Chondrocyte (in vitro differentiated cells): ENCODE measurements around the gene PLXNA4. TPM values are rescaled to one million over a fixed set of nuclear protein-coding genes. Genes with fewer than 3 reads are reported as not detected.

Experiments
- DNase-seq: peaks from one replicate; pipeline ENCODE4 v3.0.0; 2021; ENCODE audit warnings: mixed read lengths, low spot score
- H3K27ac Mint-ChIP-seq: one replicate; pipeline ENCODE4 v1.8.0; 2021; ENCODE audit warnings: mild to moderate bottlenecking, moderate library complexity, mixed read lengths; ENCODE audit not compliant: unreplicated experiment
- H3K27me3 Mint-ChIP-seq: 2 replicates; pipeline ENCODE4 v1.8.0; 2021; ENCODE audit warnings: low read depth, mixed read lengths
- H3K36me3 Mint-ChIP-seq: 2 replicates; pipeline ENCODE4 v1.8.0; 2021; ENCODE audit warnings: low read depth, mixed read lengths
- H3K4me1 Mint-ChIP-seq: 2 replicates; pipeline ENCODE4 v1.8.0; 2021; ENCODE audit warnings: low read depth, mild to moderate bottlenecking, mixed read lengths
- H3K4me3 Mint-ChIP-seq: one replicate; pipeline ENCODE4 v1.8.0; 2021; ENCODE audit warnings: mild to moderate bottlenecking, moderate library complexity, mixed read lengths; ENCODE audit not compliant: unreplicated experiment
- H3K9me3 Mint-ChIP-seq: 2 replicates; pipeline ENCODE4 v1.8.0; 2021; ENCODE audit warnings: low read depth, mixed read lengths
- CTCF ChIP-seq: fragments of 200-600 bp; sonication (generic); IDR thresholded peaks from 2 replicates; pipeline ENCODE4 v1.5.0; 2021; ENCODE audit warnings: antibody characterized with exemption, mild to moderate bottlenecking, moderate library complexity
- total RNA-seq: library from RNA; stranded (reverse); gene quantifications from 3 replicates; pipeline ENCODE4 v1.2.1, GENCODE V29; 2021

The PLXNA4 gene
- total RNA-seq, 1 donor from 2014 or later, result 11.3 TPM

GRCh38 chr7:132590162-132590561, 13.9 kb upstream of the PLXNA4 start:
- no peak overlapping the region for H3K4me3 Mint-ChIP-seq
- H3K9me3 Mint-ChIP-seq, result peaks cover 3% of the 10 kb centered on the region
- H3K27ac Mint-ChIP-seq, result no peak overlapping the region
- H3K27me3 Mint-ChIP-seq, result peaks cover 36% of the 10 kb centered on the region
- H3K4me1 Mint-ChIP-seq, result no peaks in the 10 kb centered on the region
- no peak for DNase-seq
- H3K36me3 Mint-ChIP-seq, result no peaks in the 10 kb centered on the region
- TF ChIP-seq CTCF, result no peak

- Mint-ChIP-seq H3K36me3 (no peaks in the 10 kb centered on the region), H3K27ac (no peak overlapping the region), H3K4me1 (no peaks in the 10 kb centered on the region), H3K9me3 (peaks cover 3% of the 10 kb centered on the region), H3K4me3 (no peak overlapping the region), H3K27me3 (peaks cover 38% of the 10 kb centered on the region)
- DNase-seq, result no peak
- TF ChIP-seq CTCF, result no peak
Measured at GRCh38 chr7:132588596-132588995, 12.3 kb upstream of the PLXNA4 start.

DNA sequence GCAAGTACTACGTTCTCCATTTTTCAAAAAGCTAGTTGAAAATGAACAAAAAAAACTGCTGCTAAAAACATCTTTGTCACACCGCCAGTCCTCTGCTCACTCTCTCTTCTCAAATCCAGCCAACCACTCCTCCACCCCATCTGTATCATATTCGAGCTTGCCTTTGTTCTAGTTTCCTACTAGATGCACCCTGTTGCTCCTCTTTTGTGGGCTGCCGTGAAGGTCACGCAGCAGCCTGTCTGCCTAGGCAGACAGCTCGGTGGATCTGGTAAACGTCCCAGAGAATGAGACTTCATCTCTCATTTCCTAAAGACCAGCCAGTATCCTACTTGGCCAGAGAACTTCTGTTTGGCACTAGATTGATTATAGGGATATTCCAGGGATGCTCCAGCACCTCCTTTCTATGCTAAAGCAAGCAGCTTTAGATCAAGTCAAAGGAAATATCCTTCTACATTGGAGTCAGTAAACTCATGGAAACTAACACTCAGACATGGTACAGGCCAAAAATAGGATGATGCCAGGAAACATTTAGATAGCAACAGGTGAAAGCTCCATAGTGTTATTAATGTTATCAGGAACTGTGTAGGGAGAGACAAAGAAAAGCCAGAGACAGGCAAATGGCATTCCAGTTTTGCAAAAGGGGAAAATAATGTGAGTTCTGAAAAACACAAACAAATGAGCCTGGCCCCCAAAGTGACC, 8.7 kb upstream of the PLXNA4 start:
- H3K36me3 Mint-ChIP-seq, result no peaks in the 10 kb centered on the region
- no peaks in the 10 kb centered on the region for H3K9me3 Mint-ChIP-seq
- H3K4me3 Mint-ChIP-seq, result no peak overlapping the region
- DNase-seq, result no peak
- no peak for TF ChIP-seq CTCF
- H3K4me1 Mint-ChIP-seq, result peaks cover 6% of the 10 kb centered on the region
- H3K27ac Mint-ChIP-seq, result no peak overlapping the region
- peaks cover 26% of the 10 kb centered on the region for H3K27me3 Mint-ChIP-seq

DNA sequence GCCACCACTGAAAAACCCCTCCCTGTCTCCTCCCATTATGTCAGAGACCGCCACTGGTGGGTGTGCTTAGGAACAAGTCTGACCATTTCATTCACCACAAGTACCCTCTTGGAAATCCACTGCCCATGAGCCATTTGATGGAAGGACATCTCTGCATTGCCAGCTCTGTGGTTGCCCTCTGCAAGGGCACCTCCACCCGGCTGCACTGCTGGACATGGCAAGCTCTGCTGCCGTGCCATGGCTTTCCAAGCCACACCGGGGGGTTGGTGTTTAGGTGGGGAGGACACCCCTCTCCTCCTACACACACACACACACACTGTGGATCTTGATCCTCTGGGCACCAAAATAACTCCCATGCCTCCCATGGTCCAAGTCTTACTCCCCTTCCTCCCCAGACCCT, 5.2 kb upstream of the PLXNA4 start:
- Mint-ChIP-seq H3K27me3 (peaks cover 16% of the 10 kb centered on the region), H3K9me3 (no peaks in the 10 kb centered on the region), H3K4me1 (peaks cover 10% of the 10 kb centered on the region), H3K27ac (no peak overlapping the region), H3K4me3 (no peak overlapping the region), H3K36me3 (no peaks in the 10 kb centered on the region)
- no peak for DNase-seq
- no peak for TF ChIP-seq CTCF

DNA sequence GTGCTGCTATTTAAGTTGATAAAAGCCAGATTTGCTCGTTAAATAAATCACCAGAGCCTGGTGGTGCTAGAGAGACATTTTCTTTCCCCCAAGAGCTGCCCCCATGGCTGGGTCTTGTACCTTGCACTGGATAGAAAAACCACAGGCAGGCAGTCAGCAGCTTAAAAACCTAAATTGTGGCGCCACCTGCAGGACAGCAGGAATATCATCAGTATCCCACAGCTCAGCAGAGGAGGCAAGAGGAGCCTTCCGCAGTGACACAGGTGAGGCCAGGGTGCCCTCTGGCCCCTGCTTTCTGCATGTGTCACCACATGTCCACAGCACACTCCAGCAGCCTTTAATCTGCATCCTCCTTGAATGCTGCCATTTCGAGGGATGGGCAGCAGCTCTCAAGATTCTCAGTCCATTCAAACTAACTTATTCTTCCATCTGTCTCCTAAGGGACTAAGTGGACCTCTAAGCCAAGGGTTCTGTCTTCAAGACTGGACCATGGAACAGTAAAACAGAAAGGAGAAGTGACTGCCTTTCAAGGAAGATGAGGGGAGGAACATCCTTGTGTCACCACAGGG, 4.5 kb upstream of the PLXNA4 start:
- H3K4me3 Mint-ChIP-seq, result no peak overlapping the region
- peak; percentile 92 for TF ChIP-seq CTCF
- H3K4me1 Mint-ChIP-seq, result peaks cover 12% of the 10 kb centered on the region
- H3K27me3 Mint-ChIP-seq, result peaks cover 13% of the 10 kb centered on the region
- DNase-seq, result no peak
- no peaks in the 10 kb centered on the region for H3K36me3 Mint-ChIP-seq
- H3K9me3 Mint-ChIP-seq, result no peaks in the 10 kb centered on the region
- H3K27ac Mint-ChIP-seq, result no peak overlapping the region
